GM18868 (cell line): ENCODE data around the gene EPHB6.

Experiments
- ATAC-seq: cut with Tn5 transposase; IDR thresholded peaks from one replicate; pipeline ENCODE4 v1.9.1; 2021; ENCODE audit warnings: mild to moderate bottlenecking, moderate library complexity; ENCODE audit not compliant: unreplicated experiment

Gene EPHB6

GRCh38 chr7:142916508-142916907 lies 61.6 kb downstream of the EPHB6 start:
- no peak for ATAC-seq

GRCh38 chr7:142917447-142917846 lies 62.6 kb downstream of the EPHB6 start:
- ATAC-seq: no peak

DNA sequence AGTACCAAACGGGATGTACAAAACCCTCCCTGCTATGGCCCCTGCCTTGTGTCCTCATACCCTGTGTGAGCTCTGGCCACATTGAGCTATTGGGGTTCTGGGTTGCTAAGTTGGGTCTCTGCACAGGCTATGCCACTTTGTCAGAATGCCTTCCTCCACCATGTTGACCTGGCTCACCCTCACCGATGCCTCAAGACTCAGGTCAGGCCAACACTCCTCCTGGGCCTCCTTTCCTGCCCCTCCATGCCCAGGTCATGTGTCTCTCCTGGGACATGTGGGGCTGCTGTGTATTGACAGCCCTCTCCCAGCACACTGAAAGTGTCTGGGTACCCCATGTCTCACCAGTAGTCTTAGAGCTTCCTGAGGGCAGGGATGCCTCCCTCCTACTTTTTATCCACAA lies 64.0 kb downstream of the EPHB6 start:
- no peak for ATAC-seq

GRCh38 chr7:142919656-142920055 lies 64.8 kb downstream of the EPHB6 start:
- no peak for ATAC-seq
